Activated CD4-positive, alpha-beta T cell treated with anti-CD3 and anti-CD28 coated beads for 4 hours (primary cell): ENCODE data around the gene PSMB7.
"Not testable (repeated sequence)": the region's sequence is repeated elsewhere in the genome, so short reads cannot be mapped to it uniquely, and the experiment has no call there.

ENCODE experiments used
- DNase-seq, 2 donors: peaks; one replicate each; pipeline ENCODE4 v3.0.0-alpha.2; 2020

Gene PSMB7

DNA sequence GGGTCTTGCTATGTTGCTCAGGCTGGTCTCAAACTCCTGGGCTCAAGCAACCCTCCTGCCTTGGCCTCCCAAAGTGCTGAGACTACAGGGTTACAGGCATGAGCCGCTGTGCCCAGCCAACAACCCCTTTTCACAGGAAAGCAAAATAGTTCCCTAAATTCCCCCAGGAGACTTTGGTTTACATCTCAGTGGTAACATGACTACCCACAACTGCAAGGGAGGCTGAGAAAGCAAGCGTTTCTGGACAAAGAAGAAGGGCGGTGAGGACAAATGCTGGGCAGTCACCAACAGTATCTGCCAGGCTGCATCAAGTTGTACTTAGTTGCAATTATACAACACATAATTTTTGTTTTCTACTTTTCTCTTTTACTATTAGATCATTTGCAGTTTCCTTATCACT lies 27.6 kb upstream of the PSMB7 start:
- no peak for DNase-seq

DNA sequence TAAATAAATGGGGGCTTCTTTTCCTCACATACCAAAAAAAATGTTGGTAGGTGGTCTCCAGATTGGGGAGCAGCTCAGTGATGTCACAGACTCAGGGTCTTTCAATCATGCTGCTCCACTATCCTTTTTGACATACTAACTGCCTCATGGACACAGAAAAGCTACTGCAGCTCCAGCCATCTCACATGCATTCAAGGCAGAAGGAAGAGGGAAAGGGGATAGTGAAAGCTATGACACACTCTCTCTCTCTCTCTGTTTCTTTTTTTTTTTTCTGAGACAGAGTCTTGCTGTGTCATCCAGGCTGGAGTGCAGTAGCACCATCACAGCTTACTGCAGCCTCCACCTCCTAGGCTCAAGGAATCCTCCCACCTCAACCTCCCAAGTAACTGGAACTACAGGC lies 27.1 kb upstream of the PSMB7 start:
- no peak for DNase-seq

DNA sequence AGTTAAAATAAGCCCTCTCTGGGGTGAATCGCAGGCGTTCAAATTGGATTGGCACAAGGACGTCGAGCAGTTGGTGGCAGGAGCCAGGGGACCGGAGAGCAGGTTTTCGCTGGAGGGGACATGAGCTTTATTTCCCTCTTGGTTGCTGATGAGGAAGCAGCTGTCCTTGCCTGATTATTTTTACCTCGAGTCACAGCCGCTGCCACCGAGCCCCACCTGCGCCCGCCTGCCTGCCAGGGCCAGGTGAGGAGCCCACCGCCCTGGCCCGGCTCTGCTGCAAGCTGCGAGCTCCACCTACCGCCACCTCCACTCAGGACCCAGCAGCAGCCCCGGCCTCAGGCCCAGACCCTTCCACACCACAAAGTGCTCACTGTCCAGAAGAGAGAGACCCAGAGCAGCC lies 26.0 kb upstream of the PSMB7 start:
- no peak for DNase-seq

DNA sequence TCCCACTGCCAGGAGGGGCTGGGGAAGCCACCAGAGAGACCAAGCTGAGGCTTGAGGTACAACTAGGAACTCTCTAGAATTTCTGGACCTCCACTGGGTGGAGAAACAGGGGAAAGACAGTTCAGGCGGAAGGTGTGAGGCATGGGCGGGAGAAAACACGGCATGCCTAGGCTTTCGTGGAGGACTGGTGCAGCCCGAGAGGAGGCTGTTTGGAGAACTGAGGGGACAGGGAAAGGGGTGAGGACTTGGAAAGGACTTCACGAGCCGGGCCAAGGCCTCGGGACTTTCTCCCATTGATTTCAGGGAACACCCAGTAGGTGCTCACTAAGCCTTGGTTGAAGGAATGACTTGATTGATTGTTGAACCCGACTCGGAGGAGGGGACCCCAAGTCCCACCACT lies 25.5 kb upstream of the PSMB7 start:
- DNase-seq: no peak

DNA sequence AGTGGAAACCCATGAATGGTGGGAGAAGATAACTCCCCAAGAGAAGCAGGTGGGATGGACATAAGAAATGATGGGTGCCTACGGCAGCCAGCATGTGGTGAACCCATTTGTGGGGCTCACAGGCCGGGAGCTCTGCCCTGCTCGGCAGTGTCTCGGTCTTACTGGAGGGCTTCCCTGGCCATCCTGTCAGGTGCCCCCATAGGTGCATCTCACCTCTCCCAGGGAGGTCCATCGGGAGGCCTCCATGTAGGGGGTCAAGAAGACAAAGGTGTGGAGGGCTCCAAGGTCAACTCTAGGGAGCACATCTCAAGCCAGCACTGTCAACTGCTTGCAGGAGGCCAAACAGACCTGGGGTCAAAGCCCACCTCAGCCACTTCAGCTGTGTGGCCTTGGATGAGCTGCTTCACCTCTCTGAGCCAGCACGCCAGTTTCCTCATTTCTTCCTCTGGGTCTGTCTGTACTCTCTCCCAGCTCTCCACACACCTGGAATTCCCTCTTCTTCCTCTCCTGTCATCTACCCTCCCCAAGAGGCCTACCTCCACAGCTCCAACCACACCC lies 24.5 kb upstream of the PSMB7 start:
- DNase-seq: no peak

DNA sequence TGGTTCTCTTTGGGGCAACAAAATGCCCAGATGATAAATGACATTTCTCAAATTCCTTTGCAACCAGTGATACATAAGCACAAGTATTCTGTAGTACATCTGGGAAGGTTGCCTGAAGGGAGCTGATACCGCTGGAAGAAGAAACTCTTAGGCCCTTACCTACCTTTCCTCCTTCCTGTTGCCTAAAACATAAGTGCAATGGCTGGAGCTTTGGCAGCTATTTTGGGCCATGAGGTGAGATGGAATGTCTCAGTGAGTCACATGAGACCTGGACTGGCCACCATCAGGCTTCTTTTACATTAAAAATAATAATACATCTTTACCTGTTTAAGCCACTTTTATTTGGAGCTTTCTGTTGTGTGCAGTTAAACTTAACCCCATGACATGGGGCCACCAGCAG lies 23.8 kb upstream of the PSMB7 start:
- DNase-seq: no peak

DNA sequence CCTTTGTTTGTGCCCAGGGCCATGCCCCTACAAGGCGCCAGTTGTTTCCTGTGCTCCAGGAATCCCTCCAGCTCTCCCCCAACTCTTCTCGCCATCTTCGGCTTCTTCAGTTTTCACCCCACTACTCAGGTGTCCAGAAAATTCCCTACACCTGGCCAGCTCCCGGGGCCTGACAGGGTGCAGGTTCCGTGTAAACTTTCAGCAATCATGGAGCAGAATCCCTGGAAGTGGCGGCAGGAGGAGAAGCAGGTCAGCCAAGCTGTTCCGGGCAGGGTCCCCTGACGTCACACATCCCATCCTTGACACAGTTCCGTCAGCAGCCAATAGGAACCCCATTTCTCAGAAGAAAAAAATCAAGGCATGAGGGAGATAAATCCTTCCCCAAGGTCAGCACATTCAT lies 22.8 kb upstream of the PSMB7 start:
- DNase-seq: no peak

DNA sequence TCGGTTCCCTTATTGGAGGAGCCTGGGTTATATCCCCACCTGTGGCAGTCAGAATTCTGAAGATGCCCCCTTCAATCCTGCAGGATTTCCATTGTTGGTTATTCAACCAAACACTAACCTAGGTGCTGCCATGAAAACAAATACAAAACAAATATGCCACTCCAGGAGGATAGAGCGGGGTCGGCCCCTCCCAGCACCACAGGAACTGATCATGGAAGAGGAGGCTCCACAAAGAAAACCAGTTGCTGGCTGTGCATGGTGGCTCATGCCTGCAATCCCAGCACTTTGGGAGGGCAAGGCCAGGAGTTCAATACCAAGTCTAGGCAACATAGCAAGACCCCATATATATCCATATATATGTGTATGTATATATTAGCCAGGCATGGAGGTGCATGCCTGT lies 21.8 kb upstream of the PSMB7 start:
- DNase-seq: no peak

DNA sequence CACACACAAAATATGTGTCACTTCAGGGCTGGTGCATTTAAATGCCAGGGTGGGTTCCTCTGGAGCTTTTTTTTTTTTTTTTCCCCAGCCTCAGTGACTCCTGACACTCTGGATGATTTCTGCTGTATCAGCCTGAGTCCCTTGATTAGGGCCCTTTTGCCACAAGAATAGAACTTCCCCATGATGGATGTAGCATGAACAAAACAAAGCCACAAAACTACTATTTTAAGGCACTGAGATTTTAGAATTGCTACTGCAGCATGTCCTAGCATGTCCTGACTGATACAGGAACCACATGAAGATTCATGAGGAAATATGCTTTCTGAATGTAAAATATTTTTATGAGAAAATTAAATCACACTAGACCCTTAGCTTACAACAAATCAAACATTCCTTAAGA lies 21.1 kb upstream of the PSMB7 start:
- DNase-seq: no peak

DNA sequence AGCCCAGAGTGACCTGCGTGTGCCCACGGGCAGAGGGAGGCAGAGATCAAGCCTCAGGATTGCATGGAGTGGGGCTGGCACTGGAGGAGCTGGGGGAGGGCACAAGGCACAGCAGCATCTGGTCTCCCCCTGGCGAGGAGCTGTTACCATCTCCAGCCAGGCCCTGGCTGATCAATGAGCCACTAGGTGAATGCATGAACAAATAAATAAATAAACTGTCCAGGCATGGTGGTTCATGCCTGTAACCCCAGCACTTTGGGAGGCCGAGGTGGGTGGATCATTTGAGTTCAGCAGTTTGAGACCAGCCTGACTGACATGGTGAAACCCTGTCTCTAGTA lies 14.3 kb upstream of the PSMB7 start:
- no peak for DNase-seq

DNA sequence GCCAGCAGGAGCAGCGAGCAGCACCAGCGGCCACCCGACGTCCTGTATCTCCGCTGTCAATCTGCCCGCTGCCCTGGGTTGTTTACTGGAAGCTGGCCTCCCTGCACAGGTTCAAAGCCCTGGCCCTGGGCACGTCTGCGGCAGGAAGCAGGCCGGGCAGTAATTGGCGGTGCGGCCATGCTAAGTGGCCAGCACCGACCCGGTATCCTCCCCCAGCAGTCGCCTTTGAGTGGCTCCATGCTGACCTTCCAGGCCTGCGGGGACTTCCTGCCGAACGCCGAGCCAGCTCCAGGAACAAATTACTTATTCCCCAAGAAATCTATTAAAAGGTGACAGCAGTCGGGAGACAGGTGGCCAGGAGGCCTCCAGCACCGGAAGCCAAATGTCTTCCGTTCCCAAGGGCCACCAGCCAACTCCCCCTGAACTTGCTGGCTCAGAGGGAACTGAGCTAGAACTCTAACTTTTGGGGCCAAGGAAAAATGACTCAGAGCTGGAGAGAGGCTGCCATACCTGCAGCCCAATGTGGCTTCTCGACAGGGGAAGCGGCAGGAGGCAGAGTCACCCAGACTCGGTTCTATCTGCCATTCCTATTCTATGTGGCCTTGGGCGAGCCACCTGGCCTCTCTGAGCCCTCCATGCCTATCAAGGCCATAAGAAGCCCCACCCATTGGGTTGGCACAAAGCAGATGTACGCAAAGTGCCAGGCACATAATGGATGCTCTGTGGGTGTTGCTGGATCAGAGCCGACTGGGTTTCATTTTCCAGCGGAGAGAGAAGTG lies 13.7 kb upstream of the PSMB7 start:
- DNase-seq: no peak

DNA sequence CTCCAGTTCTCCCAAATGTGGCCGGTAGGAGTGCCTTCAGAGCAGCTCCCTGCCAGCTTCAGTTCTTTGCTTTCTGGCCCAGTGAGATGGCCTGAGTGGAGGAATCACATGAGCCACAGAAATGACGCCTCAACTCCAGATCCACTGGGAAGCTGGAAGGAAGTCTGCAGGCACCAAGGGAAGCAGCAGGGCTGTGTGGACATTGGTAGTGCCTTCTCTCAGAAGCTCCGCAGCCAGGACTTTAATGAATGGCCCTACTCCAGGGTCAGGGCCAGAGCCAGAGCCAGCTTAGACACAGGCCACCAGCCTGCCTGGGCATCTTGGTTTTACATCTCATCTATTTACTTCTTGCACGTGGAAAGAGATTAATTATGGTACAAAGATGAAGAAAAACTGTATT lies 12.0 kb upstream of the PSMB7 start:
- no peak for DNase-seq

DNA sequence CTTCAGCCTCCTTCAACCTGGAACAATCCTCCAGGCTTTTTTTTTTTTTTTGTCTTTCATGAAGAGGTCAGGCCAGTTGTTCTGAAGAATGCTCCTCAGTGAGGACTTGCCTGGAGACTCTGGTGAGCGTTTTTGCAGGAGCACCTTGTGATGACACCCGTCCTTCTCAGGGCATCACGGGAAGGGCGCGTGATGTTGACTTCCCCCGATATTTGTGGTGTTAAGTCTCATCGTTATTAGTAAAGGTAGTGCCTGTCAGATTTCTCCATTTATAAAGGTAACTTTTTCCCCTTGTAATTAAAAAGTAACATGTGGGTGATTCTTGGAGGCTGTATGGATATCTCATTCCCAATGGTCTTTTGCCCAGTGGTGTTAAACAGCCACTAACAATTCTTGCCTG lies 11.1 kb upstream of the PSMB7 start:
- no peak for DNase-seq

DNA sequence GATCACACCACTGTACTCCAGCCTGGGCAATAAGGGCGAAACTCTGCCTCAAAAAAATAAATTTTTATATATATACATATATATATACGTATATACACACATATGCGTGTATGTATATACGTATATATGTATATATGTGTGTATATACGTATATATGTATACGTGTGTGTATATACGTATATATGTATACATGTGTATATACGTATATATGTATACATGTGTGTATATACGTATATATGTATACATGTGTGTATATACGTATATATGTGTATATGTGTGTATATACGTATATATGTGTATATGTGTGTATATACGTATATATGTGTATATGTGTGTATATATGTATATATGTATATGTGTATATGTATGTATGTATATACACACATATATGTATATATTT lies 10.5 kb upstream of the PSMB7 start:
- DNase-seq: not testable (repeated sequence)

DNA sequence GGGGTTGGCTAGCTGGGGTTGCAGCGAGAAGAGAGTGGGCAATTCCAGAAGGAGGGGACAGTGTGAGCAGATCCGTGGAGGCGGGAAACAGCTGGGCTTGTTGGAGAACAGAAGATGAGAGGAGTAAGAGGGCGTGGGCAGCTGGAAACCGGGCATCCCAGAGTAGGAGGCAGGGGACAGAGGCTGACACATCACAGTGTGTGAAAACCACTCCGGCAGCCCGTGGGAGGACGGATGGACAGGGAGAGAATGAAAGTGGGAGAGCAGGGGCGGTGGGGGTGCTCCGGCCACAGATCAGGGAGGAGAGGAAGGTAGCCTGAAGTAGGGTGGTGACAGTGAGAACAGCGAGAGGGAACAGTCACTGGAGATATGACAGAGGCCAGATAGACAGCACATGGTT lies 8.3 kb upstream of the PSMB7 start:
- no peak for DNase-seq

DNA sequence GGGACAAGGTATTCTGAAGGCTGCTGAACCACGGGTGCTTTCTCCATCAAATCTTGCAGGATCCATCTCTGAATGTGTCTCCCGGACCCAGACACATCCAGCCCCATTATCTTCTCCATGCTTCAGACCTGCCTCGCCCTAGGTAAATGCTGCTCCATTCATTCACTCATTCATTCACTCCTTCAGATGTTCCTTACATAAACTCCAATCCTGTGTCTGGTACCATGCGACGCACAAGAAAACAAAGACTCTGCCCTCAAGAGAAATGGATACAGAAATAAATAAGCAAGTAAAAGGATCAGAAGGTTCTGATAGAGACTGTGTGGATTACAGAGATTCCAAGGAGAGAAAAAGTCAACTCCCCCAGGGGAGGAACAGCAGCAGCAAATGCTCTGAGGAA lies 7.9 kb upstream of the PSMB7 start:
- no peak for DNase-seq

DNA sequence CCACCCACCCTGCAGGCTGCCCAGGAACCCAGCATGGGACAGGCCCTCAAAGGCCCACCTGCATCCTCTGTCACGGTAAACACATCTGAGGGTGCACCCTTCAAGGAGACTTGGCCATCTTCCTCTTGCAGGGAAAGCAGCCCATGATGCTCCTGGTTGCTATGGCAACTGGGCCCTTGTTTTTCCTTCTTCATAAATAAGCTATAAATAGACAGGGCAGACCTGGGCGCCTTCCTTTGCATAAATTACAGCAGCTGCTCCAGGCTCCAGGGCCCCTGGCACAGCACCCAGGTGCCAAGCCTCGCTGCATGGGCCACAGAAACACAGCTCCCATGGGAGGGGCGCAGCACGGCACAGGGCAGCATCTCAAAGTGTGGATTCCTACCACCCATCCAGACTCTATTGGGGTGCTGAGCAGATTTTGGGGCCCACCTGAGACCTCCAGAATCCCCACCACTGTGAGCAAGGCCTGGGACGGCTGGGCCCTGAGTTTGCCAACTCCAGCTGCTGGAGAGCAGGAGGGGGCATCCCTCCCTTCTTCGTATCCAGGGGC lies 5.8 kb upstream of the PSMB7 start:
- no peak for DNase-seq

DNA sequence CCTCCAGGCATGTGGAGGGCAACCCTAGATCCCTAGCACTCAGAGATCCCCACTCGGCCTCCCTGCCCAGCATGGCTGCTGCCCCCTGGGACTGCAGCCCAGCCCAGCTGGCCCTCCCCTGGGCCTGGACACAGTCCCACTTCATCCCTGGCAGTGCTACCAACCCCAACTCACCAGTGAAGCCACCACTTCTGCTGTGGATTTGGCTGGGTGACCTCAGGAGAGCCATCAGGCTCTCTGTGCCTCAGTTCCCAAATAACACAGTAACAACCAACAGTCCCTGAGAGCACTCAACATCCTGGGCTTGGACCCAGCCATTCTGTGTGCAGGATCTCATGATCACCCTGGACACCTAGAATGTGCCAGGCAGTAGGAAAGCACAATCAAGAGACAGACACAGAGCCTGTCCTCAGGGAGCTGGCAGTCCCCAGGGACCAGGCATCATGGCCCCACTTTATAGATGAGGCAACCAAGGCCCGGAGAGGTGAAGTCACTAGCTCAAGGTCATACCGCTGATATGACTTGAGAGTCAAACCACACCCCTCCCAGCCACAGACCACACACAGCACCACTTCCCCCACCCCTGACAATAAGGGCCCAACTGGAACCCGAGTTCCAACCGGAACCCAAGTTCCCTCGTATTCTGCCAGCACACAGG lies 4.7 kb upstream of the PSMB7 start:
- DNase-seq: no peak

DNA sequence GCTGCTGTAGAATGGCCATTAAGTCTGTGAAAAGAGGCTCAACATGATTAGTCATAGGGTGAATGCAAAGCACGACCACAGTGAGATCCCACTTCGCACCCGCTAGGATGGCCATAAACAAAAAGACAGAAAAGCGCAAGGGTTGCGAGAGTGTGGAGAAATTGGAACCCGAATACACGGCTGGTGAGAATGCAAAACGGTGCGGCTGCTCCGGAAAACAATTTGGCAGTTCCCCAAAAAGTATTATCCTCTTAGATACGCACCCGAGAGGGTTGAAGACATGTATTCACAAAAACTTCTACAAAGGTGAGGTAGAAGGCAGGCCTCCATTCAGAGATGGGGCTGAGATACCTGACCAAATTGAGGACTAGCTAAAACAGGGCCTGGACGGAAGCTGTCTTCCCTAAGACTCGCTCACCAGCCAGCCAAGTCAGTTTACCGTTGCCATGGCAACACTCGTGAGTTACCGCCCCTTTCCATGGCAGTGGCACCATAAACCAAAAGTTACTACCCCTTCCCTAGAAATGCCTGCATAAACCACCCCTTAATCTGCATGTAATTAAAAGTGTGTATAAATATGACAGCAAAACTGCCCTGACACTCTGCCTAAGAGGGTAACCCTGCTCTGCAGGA lies 726 bp upstream of the PSMB7 start:
- no peak for DNase-seq

DNA sequence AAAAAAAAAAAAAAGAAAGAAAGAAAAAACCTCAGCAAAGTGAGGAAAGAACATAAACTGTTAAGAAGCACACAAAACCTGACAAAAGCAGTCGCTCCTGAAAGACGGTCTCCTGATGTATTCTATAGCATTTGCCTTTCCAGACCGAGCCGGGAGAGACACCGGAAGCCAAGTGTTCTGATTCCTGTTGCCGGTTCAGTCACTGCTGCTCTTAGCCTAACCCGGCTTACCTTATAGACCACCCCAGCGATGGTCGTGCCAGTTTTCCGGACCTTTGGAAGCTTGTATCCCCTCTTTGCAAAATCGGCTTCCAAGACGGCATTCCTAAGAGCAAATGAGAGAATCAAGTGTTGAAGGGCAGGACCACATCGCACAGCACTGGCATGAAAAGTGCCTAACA lies 630 bp downstream of the PSMB7 start:
- no peak for DNase-seq

DNA sequence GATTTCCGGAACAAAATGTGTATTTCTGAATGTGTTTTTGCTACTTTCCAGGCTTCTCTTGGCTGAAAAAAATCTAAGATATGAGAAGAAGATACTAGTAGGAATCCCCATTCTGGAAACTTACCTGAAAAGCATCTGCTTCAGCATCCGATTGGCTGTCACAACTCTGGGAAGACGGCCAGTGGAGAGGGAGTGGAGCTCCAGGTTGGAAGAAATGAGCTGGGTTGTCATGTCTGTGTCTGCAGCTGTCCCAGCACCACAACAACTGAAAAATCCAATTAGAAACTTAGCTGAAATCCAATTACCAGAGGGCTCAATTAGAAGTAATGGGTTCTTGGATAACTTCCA lies 3.0 kb downstream of the PSMB7 start:
- DNase-seq: no peak

DNA sequence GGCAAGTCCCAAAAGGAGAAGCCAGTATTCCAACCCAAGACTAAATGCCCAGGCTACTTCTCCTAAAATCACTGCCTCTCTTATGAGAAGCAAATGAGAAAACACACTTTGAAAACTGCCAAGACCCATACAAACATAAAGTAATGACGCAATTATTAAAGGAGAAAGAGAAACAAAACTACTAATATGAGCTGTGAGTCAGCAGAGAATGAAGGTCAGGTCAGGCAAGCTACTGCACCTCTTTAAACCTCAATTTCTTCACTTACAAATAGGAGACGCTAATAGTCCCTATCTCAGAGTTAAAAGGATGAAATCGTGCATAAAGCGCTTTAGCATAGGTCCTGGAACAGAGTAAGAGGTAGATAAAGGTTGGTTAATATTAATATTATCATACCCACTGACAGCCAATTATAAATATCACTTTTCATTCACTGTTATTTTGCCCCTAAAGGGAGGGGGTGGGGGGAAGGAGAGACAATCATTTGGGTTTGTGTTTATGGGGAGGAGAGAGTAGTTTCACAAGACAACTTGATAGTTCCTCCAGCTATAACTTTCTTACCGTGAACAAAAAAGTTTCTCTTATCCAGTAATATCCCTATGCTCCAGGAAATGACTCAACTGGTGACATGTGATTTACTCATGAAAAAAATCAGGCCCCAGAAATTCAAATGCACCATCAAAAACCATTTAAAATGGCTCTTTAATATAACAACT lies 3.6 kb downstream of the PSMB7 start:
- no peak for DNase-seq

DNA sequence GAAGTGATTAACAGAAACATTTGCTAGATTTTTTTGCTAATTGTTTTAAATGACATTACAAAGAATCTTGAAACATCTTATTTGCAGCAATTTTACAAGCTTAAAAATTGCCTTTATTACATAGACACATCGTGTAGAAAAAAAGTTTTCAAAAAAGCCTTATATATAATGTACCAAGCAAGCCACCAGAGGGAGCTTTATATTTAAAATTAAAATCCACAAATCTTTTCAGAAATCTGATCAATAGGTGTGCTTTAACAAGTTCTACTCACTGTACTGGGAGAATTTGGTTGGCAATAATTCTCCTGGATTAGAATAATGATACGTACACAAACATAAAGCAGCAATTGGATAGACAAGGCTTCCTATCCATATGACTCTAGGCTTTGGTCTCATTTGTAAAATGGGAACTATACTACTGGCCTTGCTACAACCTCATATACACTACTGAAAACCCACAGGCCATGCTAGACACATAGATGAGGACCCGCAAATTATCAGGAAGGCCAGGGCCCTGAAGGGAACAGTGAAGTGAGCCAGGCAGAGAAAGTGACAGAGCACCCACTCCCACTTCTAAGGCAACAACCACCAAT lies 4.8 kb downstream of the PSMB7 start:
- no peak for DNase-seq
